NOMO-1 treated with DMSO at 0.1 percent for 48 hours (cell line): ENCODE data around the gene TCEAL5.
"Not testable (repeated sequence)": the region's sequence is repeated elsewhere in the genome, so short reads cannot be mapped to it uniquely, and the experiment has no call there.

Experiments used
- DNase-seq: peaks from one replicate; lab custom pipeline; 2025; ENCODE audit not compliant: unreplicated experiment; lab: John Stamatoyannopoulos, UW

TCEAL5 gene

GRCh38 chrX:103235608-103236007 is 40.9 kb downstream of the TCEAL5 start:
- DNase-seq = not testable (repeated sequence)

GRCh38 chrX:103234869-103235268 is 41.7 kb downstream of the TCEAL5 start:
- no peak for DNase-seq

GRCh38 chrX:103233263-103233662 is 43.3 kb downstream of the TCEAL5 start:
- DNase-seq = no peak

GRCh38 chrX:103225918-103226317 is 50.6 kb downstream of the TCEAL5 start:
- DNase-seq = not testable (repeated sequence)
